Activated CD4-positive, alpha-beta T cell treated with anti-CD3 and anti-CD28 coated beads for 4 hours (primary cell): ENCODE measurements around the gene TSPAN33.

Experiments used
- DNase-seq, 2 donors: peaks; one replicate each; pipeline ENCODE4 v3.0.0-alpha.2; 2020

The TSPAN33 gene

DNA sequence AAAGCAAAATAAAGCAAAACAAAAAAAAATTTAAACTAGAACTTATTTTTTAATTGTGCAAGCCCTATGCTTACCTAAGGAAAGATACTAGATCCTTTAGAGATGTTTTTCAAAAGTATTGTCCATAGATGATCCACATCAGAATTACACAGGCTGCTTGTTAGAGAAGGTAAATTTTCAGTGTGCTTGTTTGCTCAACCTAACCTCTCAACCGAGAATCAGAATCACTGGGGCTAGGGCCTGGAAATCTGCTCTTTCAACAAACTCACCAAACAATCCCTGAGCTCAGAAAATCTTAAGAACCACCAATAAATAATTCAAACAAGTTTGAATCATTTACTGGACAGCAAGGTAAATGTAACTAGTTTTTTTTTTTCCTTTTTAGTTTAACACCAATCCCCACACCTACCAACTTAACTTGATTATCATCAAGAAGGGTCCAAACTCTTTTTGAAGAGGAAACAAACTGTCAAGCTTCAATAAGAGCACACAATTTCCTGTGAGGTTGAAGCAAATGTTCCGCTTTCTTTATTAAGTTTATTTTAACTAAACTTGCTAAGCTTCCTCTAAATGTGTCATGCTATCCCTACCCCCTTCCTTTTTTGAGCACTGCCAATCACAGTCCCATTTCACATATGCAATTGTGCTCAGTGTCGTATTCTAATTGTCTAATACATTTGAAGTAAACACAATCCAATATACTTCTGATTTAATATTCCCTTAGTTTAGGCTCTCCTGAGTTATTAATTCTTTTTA is 7.4 kb upstream of the TSPAN33 start:
- no peak for DNase-seq

- DNase-seq: no peak
These were observed 798 bp upstream of the TSPAN33 start for GRCh38 chr7:129143724-129144094.

DNA sequence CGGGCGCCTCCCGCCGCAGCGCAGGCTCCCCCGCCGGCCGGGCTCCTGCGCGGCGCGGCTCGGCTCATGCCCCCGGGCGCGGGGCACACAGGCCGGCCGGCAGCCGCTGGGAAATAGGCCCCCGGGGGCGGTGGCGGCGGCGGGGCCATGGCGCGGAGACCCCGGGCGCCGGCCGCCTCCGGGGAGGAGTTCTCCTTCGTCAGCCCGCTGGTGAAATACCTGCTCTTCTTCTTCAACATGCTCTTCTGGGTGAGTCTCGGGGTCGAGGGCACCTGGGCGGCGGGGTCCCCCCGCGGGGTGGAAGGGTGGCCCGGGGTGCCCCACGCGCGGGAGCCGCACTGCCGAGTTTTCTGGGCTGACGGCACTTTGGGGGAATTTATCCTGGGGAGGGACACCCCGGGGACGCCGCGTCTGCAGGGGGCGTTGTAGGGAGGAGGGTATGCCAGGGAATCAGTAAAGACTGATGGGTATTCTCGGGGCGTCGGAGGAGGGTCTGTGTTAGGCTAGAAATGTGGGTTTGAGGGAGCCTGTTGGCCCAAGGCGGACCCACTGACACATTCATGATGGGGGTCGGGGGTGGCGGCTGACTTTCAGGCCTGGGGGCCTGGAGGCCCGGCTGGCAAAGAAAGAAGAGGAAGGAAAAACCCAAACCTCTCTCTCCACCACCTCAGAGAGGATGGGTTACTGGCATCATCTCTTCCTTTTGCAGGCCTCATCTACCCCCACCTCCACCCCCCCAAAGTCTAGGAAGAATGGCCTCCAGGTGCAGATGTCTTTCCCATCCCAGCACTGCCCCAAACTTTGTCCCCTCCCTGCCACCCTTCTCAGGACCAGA is 544 bp downstream of the TSPAN33 start:
- peak in 1 of 2 donors; percentile 16 for DNase-seq

DNA sequence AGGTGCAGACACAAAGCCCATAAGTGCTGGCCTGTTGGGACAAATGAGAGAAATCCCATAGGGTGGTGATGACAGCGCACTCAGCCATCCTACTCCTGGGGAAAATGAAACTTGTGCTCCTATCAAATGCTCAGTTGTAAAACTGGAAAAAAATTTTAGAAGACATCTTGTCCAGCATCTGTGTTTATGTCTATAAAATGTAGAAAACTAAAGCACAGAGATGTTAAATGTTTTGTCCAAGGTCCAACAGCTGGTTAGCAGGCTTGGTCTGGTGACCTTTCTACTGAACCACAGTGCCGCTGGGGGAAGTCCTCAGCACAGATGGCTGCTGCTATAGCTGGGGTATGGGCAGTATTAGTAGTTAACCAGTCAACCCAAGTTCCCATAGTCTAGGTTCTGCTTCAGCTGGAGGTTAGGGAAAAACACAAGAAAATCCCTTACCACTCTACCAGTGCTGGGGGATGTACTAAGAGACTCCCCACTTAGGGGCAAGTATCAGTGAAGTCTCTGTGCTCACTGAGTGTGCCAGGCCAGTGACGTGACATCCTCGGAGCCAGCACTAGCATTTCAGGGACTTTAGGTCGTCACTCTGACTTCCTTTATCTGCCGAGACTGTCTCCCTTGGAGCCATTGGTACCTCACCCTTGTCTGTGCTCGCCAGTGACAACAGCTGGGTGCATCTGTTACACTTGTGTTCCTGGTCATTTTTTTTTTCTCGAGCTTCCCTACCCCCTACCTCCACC is 1.9 kb downstream of the TSPAN33 start:
- DNase-seq: no peak

DNA sequence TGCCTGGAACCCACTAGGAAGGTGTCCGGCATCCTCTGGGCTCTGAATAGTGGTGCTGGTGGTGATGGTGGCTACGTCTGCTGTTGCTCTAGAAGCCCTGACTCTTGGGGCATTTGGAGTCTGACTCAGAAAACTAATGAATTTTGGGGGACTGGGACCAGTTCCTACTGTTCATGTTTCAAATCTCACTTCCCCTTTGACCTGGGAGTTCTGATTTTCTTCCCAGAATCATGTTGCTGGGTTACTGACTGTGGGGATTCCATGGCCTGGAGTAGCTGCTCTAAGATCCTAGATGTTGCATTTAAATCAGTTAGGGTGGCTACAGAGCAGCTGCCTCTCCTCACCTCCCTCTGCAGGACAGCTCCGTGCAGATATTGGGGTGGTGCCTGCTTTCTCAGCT is 3.2 kb downstream of the TSPAN33 start:
- no peak for DNase-seq

GRCh38 chr7:129149511-129149910 is 5.0 kb downstream of the TSPAN33 start:
- no peak for DNase-seq

DNA sequence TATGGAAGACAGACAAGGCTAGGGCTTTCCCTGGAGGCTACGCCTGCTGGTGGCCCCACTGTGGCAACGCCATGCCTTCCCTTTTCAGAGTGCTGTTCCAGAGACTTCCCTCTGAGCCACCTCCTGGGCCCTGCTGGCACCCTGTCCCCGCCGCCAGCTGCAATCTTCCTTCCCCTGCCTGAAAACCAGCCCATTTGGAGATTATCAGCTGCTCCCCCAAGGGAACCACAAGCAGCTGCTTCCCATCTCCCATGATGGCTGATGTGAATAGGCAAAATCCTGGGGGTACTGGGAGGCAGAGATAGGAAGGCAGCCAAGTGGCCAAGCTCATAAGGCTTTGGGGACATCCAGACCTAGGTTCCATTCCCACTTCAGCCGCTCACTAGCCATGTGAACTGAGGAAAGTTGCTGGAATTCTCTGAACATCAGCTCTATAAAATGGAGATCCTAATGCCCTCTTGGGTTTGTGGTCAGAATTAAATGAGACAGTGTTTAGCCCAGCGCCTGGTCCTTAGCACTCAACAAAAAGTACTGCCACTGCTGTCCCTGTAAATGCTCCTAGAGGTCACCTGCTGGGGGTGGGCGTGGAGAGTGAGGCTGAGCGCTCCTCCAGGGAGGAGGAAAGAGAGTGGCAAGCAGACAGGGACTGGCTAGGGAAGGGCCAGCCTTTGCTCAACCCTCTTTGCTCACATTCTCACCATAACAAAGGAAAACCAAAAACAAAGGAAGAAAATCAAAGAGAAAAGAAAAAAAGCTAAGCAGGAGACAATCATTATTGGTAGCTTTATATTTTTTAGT is 5.9 kb downstream of the TSPAN33 start:
- DNase-seq: no peak

DNA sequence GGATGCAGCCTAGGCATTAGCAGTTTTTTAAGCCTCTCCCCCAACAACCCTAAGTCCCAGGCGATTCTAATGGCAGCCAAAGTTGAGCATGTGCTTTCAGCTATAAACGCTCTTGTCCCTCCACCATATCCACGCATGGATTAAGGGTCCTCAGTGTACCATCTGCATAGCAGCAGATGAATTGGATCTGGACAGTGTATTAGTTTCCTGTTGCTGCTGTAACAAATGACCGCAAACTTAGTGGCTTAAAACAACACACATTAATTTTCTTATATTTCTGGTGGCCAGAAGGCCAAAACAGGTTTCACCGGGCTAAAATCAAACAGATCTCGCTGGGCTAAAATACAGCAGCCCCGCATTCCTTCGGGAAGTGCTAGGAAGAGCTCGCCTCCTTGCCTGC is 13.1 kb downstream of the TSPAN33 start:
- DNase-seq: no peak

GRCh38 chr7:129159539-129159938 is 15.0 kb downstream of the TSPAN33 start:
- no peak for DNase-seq

GRCh38 chr7:129160161-129160905 is 15.8 kb downstream of the TSPAN33 start:
- DNase-seq: no peak

DNA sequence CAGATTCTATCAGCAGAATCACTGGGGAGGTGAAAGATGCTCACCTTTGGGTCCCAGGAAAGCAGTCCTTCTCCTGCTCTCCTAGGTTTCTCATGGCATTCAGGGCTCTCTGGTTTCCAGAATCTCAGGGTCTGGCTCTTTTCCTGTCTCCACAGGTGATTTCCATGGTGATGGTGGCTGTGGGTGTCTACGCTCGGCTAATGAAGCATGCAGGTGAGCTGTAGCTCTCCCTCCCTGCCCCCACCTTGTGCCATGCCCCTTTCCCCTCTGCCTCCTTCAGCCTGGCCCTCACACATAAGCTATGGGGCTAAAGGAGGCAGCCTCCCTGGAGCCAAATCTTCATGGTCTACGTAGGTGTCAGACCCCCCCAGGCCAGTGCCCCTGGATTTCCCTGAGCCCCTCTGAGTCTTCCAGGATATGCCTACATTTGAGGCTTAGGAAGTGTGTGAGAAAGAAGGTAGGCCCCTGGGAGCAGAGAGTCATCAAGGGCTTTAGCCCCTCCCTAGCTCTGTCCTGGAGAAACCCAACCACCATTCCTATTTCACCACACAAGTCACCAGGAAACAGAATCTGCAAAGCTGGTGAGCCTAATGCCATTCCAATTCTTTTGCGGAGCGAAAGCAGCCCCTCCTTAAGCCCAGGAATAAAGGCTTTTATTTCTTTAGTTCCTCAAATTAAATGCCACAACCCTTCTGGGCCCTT is 17.2 kb downstream of the TSPAN33 start:
- no peak for DNase-seq

DNA sequence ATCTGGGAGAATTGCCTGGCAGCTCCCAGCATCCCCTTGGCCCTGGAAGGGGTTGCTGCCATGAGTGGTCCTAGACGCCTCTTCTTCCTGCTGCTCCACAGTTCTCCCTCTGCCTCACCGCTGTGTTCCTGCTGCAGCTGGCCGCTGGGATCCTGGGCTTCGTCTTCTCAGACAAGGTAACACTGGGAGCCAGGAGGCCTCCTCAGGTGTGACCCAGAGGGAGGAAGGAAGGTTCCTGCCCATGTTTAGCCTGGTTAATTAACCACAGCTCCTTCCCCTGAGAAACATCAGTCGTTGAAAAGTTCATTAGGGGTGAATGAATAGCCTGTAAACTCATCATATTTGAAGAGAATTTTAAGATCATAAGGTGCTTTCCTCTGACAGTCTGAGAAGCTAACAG is 18.2 kb downstream of the TSPAN33 start:
- no peak for DNase-seq

DNA sequence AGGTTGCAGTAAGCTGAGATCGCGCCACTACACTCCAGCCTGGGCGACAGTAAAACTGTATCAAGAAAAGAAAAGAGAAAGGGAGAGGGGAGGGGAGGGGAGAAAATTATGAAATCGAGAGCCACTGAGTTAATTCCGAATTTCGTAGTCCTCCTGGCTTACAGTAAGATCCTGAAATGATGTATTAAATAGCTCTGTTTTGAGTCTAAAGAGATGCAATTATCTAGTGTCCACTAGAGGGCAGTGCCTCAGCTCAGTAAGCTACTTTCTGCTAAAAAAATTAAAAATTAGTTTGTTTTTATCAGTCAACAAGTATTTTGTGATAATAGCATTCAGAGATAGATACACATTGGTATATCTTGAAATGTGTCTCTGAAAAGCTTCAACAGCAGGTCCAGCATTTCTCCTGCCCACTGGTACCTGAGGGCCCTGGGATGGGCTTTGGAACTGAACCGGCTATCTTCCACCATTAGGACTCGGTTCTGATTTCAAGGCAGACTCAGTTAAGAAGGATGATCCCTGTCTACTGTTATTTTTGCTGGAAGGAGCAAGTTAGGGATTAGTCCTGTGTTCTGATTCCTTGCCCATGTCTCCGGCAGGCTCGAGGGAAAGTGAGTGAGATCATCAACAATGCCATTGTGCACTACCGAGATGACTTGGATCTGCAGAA is 19.5 kb downstream of the TSPAN33 start:
- peak in 1 of 2 donors; percentile 14 for DNase-seq

GRCh38 chr7:129166745-129167144 is 22.2 kb downstream of the TSPAN33 start:
- no peak for DNase-seq

GRCh38 chr7:129167817-129168216 is 23.3 kb downstream of the TSPAN33 start:
- no peak for DNase-seq

- DNase-seq: no peak
These were observed 23.9 kb downstream of the TSPAN33 start for GRCh38 chr7:129168231-129169021.

- peak; percentile 12 to 22 for DNase-seq
These were observed 24.7 kb downstream of the TSPAN33 start for GRCh38 chr7:129169171-129169671.

GRCh38 chr7:129169686-129170440 is 25.4 kb downstream of the TSPAN33 start:
- DNase-seq: peak in 1 of 2 donors; percentile 7
